A172 (cell line): ENCODE results near the gene TNFRSF8. TPM values are rescaled to one million over a fixed set of nuclear protein-coding genes. Genes with fewer than 3 reads are reported as not detected.

Experiments
- DNase-seq: peaks from one replicate; pipeline ENCODE4 v3.0.0-alpha.2; 2015; ENCODE audit warnings: low spot score
- total RNA-seq: library from RNA; depleted of rRNA; stranded (reverse); fragments of >200 nt; shearing (Covaris generic); gene quantifications from 2 replicates; pipeline ENCODE4 v1.2.3, GENCODE V29; 2014

Gene TNFRSF8
- total RNA-seq, 1 experiment from 2014 or later = 0.38 TPM

DNA sequence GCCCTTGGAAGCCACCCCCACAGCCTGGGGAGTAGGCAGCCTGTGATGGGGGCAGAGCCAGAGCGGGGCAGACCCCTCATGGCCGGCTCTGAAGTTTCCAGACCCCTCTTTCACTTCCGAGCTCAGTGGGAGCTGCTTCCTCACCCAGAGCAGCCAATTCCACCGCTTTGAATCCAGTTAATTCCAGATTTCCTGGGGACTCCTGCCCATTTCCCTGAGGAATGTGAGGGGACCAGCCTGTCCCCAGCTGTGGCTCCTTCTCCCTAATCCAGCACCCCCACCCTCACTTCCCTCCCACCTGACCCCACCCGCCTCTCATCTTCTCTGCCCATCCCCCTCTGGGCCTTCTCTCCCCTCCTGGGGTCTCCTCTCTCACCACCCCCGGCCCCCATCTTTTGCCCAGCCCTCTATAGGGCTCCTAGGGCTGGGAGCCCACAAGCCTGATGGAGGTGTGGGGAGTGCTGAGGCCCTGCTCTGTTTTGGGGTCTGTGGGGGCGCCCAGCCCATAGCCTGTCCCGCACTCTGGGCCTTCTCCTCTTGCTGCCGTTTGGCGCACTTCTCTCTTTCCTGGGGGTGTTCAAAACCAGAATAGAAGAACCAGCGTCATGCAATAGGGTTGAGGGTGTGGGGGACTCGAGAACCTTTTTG is 77.5 kb downstream of the TNFRSF8 start:
- no peak for DNase-seq

DNA sequence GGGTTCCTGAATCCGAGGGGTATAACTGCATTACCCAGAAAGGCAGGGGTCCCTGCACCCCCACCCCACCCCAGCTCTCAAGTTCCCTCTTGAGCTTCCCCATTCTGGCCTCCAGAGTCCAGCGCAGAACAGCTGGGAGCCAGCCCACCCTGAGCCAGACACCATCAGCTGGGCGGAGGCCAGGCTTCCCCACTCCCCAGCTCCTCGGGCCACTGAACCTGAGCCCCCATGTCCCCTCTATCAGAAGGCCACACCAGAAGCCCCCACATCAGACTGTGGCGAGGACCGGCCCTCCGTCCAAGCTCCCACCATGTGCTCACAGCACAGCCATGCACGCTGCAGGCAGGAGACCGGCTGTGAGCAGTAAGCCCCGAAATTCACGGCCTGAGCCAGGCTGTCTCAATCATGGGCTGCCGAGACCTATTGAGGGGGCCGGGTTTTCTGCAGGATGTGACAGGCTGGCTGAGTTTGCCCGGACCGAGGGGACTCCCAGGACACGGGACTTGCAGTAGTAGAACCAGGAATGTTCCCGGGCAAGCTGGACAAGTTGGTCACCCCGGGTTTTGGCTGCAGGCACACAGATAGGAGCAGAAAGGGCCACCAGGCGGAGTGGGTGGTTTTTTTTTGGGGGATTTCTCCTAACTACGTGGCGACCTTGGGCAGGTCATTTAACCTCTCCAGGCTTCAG is 78.2 kb downstream of the TNFRSF8 start:
- DNase-seq = no peak

DNA sequence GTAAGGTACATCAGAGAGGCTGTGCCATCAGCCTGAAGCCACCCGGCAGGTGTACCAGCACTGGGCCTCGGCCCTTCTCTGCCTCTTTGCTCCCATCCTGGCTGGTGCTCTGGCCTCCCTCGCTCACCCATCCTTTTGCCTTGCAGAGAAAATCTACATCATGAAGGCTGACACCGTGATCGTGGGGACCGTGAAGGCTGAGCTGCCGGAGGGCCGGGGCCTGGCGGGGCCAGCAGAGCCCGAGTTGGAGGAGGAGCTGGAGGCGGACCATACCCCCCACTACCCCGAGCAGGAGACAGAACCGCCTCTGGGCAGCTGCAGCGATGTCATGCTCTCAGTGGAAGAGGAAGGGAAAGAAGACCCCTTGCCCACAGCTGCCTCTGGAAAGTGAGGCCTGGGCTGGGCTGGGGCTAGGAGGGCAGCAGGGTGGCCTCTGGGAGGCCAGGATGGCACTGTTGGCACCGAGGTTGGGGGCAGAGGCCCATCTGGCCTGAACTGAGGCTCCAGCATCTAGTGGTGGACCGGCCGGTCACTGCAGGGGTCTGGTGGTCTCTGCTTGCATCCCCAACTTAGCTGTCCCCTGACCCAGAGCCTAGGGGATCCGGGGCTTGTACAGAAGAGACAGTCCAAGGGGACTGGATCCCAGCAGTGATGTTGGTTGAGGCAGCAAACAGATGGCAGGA is 79.2 kb downstream of the TNFRSF8 start:
- no peak for DNase-seq

DNA sequence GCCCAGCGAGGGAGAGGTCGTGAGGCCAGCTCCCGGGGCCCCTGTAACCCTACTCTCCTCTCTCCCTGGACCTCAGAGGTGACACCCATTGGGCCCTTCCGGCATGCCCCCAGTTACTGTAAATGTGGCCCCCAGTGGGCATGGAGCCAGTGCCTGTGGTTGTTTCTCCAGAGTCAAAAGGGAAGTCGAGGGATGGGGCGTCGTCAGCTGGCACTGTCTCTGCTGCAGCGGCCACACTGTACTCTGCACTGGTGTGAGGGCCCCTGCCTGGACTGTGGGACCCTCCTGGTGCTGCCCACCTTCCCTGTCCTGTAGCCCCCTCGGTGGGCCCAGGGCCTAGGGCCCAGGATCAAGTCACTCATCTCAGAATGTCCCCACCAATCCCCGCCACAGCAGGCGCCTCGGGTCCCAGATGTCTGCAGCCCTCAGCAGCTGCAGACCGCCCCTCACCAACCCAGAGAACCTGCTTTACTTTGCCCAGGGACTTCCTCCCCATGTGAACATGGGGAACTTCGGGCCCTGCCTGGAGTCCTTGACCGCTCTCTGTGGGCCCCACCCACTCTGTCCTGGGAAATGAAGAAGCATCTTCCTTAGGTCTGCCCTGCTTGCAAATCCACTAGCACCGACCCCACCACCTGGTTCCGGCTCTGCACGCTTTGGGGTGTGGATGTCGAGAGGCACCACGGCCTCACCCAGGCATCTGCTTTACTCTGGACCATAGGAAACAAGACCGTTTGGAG is 80.0 kb downstream of the TNFRSF8 start:
- no peak for DNase-seq

DNA sequence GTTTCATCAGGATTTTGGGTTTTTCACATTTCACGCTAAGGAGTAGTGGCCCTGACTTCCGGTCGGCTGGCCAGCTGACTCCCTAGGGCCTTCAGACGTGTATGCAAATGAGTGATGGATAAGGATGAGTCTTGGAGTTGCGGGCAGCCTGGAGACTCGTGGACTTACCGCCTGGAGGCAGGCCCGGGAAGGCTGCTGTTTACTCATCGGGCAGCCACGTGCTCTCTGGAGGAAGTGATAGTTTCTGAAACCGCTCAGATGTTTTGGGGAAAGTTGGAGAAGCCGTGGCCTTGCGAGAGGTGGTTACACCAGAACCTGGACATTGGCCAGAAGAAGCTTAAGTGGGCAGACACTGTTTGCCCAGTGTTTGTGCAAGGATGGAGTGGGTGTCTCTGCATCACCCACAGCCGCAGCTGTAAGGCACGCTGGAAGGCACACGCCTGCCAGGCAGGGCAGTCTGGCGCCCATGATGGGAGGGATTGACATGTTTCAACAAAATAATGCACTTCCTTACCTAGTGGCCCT is 80.6 kb downstream of the TNFRSF8 start:
- DNase-seq = peak; percentile 90

DNA sequence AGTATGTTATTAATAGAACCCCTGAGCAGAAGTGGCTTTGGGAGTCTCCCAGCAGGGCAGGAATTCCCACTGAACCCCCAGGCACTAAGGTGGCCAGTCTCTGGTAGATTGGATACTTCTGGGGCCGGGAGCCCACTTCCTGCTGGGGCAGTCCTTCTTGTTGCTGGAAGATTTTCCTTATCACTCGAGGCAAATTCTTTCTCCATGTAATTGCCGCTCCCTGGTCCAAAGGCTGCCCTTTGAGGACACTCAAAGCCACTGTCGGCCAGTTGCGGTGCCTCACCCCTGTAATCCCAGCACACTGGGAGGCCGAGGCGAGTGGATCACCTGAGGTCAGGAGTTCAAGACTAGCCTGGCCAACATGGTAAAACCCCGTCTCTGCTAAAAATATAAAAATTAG is 81.1 kb downstream of the TNFRSF8 start:
- DNase-seq = peak; percentile 33

DNA sequence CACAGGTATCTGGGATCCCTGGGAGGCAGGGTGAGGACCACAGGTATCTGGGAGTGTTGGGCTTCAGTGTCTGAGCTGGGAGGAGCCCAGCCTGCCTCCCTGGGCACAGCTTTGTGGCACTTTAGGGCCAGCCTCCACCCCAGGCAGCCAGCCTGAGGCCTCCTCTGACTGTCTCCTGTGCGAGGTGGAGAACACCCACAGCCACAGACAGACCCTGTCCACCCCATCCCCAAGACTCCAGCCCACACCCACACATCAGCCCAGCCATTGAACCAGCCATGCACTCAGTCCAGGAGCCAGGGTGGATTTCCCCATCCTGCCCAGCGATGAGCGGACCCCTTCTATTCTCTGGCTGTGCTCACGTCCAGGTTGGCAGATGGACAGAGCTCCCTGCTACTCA is 81.9 kb downstream of the TNFRSF8 start:
- DNase-seq = no peak

DNA sequence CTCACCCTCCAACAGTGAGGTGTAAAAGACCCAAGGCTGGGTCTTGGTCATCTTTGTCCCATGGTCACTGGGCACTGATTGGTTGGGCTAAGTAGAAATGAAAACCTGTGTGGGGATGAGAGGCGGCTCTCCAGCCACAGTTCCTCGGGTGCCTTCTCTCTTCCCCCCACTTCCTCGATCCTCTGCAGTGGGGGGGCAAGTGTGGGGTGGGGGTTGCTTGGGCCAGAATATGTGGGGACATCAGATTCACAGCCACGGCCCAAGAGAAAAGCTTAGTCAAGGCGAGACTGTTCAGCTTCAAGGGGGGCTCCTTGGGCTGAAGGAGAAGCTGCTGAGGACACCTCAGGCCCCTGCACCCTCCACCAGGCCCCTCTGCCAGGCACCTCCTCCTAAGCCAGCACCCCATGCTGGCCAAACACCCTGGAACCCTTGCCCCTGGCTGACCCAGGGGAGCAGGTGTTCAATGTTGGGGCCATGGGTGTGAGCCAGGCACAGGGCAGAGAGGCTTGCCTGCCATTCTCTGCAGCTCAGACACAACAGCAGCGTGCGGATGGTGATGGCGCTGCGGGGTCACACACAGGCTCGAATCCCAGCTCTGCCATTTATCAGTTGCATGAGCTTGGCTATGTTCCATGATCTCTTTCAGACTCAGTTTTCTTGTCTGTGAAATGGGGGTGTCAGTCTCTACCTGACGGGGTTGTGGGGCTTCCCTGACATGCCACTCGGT is 82.7 kb downstream of the TNFRSF8 start:
- no peak for DNase-seq

DNA sequence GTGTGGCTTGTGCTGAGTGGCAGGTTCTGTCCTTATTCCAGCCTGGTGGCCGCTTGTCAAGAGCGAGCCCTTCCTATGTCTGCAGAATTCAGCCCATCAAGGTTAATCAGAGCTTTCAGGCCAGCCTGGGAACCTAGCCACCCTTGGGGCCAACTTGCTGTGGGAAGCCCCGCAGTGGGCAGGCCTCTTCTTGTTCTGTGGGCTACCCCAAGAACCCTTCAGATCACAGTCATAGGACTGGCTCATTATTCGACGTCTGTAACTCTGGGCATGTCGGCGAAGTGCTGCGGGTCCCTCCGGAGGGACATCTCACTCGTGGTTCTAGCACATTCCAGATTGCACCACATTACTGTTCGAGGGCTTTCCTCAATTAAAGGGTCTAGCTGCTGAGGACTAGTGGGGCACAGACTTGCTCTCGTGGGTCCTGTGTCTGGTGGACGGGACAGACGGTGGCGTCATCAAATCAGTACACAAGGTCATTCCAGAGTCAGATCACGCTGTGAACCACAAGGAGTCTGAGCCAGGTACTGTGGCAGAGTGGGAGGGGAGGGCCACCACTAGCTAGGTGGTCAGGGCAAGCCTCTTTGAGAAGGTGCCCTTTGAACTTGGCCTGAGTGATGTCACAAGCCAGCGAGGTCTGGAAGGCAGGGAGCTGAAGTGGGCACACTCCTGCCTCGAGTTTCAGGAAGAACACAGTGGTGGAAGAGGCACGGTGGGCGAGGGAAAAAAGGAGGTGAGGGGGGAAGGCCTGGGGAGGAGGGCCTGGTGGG is 83.4 kb downstream of the TNFRSF8 start:
- no peak for DNase-seq

DNA sequence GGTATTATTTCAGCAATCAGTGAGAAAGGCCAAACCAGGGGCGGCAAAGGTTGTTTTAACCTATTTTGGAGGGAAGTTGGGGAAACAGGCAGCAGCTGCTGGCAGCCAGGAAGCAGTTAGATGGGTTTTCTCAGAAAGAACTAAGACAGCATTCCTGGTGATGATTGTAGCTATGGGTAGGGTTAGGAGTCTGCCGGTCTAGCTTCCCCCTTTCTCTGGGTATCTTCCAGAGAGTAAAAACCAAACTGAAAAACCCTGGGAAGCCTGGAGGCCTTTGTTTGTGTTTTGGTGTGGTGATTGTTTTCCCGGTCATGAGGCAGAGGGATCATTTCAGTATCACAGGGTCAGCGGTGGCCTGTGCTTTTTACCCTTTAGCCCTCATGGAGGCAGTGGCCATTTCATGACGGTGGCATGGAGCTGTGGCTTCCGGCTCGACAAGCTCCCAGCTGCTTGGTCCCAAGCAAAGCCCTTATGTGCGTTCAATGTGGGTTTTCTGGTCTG is 84.1 kb downstream of the TNFRSF8 start:
- no peak for DNase-seq

DNA sequence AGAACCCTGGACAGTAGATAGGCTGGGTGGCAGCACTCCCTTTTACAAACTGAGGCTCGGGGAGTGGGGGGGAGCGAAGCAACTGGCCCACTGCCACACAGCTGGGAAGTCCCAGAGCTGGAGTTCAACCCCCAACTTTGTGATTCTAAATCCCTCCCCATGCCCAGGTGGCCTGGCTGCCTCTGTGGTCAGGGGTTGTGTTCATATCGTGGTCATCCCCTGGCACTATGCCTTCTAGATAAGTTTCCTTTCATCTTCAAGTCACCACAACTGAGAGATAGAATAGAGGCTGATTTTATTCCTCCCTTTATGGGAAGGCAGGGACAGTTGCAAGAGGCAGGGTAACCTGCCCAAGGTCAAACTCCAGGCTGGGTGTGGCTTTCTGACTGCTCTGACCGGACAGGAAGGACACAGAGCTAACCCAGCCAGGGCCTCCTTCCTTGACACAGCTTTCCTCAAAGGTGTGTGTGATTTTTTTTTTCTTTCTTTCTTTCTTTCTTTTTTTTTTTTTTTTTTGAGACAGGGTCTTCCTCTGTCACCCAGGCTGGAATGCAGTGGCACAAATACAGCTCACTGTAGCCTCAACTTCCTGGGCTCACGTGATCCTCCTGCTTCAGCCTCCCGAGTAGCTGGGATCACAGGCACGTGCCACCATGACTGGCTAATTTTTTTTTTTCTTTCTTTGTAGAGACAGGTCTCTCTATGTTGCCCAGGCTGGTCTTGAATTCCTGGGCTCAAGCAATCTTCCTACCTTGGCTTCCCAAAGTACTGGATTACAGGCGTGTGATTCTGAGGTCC is 85.3 kb downstream of the TNFRSF8 start:
- peak; percentile 78 for DNase-seq

DNA sequence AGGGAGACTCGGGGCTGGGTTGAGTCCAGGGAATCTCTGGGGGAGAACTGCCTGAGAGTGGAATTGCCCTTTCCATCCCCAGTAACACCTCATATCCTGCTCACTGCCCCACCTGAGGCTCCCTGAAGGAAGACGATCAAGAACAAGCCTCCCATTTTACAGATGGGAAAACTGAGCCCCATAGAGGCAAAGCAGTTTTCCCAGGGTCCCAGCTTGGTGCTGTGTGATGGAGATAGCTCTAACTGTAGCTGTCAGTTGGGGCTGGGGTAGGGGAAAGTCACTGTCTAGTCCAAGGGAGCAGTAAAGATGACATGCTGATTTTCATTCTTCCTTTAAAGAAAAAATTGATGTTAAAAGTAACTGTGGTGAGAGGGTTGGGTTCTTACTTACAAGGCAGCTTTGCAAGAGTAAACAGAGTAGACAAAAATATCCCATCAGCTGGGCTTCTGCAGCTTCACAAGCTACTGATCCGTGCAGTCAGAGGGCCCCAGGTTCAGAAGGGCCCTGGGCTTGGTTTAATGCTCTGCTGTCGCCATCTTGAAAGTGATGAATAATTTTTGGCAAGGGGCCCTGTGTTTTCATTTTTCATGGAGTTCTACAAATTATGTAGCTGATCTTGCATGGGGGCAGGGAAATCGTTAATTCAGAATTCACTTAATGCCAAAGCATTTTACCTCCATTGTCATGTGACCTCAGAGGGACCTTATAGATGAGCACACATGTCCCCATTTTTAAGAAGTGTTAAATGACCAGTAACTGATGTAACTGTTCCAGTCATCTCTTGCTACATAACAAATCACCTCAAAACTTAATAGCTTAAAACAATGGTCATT is 86.1 kb downstream of the TNFRSF8 start:
- no peak for DNase-seq

DNA sequence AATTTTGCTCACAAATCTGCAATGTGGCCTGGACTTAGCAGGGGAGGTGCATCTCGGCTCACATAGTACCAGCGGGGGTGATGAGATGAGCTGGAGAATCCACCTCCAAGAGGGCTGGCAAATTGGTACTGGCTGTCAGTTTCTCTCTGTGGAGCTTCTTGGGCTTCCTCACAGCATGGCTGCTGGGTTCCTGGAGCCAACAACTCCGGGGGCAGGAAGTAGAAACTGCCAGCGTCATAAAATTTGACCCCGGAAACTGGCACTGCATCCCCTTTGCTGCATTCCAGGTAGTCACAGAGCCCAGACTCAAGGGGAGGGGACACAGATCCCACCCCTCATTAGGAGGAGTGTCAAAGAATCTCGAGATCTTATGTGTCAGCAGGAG is 86.7 kb downstream of the TNFRSF8 start:
- no peak for DNase-seq

DNA sequence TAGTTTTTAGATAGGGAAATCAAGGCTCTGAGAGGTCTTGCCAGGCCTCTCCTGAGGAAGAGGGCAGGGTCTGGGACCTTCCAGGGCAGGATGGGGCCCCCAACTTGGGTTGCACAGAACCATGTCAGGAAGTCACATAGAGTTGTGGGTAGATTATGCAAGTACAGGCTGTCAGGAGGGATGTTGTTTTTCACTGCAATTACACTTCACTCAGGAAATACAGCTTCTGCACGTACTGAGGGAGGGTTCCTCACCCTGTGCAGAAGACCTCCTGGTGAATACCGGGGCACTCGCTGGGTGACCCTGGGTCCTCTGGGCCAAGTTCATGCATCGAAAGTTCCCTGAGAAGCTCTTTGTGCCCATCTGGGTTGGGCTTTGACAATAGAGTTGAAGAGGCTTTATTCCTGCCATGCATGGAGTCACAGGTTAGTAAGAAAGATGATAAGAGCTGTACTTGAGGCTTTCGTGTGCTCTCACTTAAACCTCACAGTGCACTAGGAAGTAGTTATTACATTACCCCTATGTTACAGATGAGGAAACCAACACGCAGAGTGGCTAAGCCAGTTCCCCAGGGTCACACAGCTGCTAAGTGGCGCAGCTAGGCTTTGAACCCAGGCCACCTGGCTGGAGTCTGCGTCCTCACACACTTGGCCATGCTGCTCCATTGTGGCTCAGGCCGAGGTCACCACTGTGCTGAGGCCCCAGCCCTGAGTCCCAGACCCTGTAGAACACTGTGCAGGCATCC is 87.5 kb downstream of the TNFRSF8 start:
- DNase-seq = no peak

DNA sequence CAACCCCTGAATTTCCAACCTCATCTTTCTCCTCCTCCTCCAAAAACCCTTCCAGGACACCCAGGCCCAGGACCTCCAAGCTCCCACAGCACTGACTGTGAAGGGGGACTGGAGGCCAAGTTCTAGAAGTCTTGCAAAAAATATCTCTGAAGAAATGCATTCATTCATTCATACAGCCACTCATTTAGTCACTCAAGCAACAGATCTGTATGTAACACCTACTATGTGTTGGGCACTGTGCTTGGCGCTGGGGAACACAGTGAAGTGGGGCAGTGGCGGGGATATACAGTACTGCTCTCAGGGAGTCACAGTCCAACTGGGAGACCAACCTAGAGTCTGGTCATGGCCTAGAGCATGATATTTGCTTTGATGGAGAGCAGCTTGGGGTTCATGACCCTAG is 88.4 kb downstream of the TNFRSF8 start:
- no peak for DNase-seq

DNA sequence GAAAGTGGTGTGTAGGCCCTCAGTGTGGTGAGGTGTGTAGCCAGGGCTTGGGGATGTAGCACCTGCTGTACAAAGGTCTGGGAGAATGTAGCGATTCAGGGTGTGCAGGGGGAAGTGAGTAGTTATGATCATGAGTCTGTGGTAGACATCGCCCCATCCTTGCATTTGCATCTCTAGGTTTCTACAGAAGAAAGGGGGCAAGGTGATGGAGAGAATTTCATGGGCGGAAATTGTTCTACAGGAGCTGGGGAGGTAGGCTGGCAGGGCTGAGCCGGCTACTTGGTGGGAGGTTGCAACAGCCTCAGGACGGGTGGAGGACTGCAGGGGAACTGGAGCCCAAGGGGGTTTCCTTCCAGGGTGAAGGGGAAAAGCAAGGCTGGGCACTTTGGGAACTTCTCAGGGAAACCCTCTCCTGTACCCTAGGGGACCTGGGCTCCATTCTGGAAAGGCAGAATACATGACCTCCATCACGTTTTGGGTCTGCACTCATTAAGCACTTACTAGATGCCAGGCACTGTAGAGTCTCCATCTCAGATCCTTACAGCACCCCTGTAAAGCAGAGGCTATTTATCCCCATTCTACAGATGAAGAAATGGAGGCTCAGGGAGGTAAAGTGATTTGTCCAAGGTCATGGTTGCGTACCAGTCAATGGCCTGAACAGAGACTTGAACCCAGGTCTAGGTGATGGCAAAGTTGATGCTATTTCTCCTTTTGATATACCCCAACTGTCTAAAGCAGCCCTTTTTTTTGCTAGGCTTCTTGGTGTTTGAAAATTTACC is 89.2 kb downstream of the TNFRSF8 start:
- no peak for DNase-seq

DNA sequence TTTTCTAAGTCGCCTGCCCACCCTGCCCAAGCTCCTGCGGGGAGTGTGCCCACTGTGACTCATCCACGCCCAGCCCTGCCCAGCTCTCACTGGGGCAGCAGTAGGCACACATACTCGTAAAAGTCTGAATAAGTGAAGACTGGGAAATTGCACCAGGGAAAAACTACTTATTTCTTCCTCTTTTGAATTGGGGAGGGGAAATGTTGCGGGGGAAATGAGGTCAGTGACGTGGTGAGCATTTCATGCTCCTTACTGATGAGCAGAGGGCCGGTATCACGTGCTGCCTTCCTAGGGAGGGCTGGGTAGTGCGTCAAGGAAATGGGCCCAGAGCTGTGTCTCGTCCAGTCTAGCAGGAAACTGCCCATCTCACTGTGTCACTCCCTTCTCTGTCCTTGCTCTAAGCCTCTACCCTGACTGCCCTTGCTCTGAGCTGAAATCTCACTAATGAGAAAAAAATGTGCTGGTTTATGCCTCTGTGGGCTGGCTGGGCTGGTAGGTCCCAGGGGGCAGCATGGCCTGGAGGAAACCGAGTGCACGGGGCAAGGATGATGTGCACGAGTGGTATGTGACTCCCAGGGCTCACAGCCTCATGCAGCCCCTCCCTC is 90.2 kb downstream of the TNFRSF8 start:
- peak; percentile 58 for DNase-seq
